CD1c-positive myeloid dendritic cell (primary cell): ENCODE results near the gene P2RX1.
"Not testable (repeated sequence)": the region's sequence is repeated elsewhere in the genome, so short reads cannot be mapped to it uniquely, and the experiment has no call there.

Experiments
- DNase-seq: peaks from one replicate; pipeline ENCODE4 v3.0.0-alpha.2; 2016; ENCODE audit errors: extremely low spot score

P2RX1 gene

DNA sequence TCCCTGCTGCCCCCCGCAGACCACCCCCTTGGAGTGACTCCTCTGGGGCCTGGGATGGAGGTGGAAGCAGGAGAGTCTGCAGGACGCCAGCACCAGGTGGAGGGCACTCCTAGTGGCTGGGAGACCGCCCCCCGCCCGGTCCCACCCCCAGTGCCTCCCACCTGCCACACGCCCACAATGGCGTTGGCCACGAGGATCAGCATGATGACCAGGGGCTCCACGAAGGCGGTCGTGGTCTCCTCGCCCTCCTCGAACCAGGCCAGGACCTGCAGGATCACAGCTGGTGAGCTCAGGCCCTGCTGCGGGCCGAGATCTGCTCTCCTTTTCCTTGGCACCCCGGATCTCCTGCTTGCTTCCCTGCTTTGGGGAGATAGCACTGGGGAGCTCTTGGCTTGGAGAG is 35.2 kb upstream of the P2RX1 start:
- no peak for DNase-seq

DNA sequence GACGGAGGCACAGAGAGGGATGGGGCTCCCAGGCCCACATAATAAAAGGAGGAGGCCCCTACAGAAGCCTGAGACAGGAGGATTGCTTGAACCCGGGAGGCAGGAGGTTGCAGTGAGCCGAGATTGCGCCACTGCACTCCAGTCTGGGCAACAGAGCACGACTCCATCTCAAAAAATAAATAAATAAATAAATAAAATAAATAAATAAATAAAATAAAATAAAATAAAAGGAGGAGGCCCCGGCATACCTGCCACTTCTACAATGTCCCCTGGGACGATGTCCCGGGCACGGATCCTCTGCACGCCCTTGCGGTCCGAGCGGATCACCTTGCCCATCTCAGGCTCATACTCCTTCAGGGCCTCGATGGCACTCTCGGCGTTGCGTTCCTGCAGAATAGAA is 34.7 kb upstream of the P2RX1 start:
- DNase-seq = no peak

DNA sequence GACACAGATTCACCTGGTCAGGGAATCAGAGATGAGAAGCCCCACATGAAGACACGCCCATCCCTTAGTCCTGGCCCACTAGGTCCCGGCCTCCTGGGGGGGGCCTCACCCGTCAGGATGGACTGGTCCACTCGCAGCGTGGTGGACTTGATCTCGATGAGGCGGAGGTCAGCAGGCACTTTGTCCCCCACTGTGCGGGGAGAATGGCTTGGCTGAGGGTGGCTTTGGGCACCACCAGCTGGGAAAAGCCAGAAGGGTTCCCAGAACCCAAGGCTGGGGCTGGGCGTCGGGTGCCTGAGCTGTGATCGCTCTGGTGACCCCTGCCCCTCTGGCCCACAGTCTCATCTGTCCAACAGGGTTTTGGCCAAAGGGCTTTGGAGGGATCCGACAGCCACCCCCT is 34.3 kb upstream of the P2RX1 start:
- DNase-seq = no peak

DNA sequence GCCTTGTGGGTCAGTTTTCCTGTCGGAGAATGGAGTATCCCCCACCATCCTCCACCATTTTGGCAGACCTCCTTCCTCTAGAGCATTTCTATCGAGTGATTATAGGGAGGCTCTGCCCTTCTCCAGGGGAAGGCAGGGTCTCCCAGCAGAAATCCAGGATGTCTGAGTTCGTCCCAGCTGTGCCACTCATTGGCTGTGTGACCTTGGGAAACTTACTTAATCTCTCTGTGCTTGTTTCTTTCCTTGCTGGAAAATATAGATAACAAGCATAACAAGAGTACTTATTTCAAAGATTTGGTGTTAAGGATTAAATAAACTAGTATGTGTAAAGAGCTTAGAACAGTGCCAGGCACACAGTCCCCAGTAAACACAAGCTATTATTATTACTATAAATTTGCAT is 33.2 kb upstream of the P2RX1 start:
- no peak for DNase-seq

DNA sequence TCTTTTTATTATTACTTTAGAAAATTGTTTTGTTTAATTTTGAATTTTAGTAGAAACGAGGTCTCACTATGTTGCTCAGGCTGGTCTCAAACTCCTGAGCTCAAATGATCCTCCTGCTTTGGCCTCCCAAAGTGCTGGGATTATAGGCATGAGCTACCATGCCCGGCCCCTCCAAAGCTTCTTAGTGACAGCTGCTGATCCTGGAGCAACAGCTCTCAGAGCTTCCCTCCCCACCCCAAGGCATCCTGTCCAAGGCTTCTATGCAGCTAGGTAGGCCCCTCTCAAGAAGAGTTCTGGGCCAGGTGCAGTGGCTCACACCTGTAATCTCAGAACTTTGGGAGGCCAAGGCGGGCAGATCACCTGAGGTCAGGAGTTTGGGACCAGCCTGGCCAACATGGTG is 32.3 kb upstream of the P2RX1 start:
- not testable (repeated sequence) for DNase-seq

DNA sequence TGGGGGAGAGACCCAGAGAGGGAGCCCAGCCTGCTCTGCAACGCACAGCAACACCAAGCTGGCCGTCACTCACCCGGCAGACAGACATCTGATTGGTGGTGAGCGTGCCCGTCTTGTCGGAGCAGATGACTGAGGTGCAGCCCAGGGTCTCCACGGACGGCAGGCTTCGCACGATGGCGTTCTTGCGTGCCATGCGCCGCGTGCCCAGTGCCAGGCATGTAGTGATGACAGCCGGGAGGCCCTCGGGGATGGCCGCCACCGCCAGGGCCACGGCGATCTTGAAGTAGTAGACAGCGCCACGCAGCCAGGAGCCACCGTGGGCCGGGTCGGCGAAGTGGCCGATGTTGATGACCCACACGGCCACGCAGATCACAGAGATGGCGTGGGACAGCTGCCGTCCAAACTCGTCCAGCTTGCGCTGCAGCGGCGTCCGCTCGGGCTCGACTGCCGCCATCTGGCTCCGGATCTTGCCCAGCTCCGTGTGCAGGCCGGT is 31.1 kb upstream of the P2RX1 start:
- no peak for DNase-seq

DNA sequence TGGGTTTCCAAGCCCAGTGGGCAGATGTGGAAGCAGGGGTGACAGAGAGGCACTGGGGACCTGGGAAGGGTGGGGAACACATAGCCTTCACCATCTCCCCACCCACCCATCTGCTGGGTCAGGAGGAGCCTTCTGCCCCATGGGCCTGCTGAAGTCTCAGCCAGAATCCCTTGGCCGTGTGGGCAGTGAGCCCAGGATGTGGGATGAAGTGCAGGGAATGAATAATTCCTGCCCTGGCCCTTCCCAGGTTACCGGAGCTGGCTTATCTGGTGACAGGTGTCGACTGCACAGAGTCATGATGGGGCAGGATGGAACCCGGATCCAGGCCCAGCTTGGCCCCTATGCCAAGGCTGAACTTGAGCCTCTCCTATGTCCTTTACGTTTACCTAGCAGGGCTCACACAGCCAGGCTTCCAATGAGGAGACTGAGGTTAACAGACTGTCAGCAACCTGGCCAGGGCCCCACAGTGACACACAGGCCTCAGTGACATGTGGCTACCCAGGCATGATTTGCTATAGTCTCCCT is 30.5 kb upstream of the P2RX1 start:
- DNase-seq = no peak

DNA sequence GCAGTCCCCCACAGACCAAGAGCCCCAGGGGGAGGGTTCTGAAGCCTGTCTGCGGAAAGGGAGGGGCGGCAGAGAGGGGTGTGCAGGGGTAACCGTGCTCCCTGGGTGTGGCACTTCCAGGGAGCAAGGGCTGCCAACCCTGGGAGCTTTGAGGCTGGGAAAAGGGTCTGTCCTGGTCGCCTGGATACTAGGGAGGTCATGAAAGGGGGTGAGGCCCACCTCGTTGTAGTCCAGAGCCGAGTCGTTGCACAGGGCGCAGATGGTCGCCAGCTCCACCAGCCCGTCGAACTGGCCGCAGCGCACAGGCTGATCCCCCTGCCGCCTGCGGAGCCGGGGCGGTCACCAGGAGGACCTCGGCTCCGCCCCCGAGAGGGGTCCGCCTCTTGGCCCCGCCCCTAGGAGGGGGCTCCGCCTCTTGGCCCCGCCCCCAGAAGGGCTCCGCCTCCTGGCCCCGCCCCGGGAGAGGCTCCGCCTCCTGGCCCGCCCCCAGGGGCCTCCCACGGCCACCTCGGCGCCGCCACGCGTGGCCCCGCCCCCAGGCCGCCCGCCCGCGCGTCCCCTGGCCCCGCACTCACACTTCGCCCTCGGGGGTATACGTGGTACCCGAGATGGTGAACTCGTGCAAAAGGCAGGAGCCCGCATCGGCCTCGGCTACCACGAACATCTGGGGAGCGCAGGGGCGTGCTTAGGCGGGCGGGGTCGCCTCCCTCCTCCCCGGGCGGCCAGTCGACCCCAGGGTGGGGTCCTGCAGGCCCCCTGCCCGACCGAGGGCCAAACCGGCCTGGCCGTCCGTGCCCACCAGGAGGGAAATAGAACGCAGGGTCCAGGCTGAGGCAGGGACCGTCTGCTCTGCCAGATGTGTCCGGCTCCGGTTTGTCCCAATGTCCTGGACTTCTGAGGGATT is 28.5 kb upstream of the P2RX1 start:
- DNase-seq = peak; percentile 8

DNA sequence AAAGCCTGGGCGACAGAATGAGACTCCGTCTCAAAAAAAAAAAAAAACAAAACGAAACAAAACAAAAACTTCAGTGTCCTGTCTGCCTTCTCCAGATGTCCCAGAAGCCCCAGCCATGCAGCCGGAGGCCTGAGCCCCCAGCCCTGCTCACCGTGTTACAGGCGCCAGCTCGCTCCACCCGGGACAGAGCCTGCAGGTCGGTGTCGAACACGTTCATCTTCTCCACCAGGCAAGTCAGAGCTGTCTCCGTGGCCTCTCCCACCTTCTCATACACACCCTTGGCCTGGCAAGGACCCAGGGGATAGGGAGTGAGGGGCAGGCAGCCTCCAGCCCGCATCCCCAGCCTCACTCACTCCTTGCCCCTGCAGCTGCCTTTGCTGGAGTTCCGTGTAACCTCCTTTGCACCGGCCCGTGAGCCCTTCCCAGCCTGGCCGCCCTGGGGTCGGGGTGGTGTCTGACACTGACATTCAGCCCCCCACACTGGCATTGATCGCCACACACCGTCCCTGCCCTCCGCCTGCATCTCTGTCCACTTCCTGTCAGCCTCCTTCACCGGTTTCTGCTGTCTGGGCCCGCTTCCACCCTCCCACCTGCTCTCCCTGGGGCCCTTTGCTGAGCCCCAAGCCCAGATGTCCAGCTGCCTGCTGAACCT is 27.1 kb upstream of the P2RX1 start:
- no peak for DNase-seq

DNA sequence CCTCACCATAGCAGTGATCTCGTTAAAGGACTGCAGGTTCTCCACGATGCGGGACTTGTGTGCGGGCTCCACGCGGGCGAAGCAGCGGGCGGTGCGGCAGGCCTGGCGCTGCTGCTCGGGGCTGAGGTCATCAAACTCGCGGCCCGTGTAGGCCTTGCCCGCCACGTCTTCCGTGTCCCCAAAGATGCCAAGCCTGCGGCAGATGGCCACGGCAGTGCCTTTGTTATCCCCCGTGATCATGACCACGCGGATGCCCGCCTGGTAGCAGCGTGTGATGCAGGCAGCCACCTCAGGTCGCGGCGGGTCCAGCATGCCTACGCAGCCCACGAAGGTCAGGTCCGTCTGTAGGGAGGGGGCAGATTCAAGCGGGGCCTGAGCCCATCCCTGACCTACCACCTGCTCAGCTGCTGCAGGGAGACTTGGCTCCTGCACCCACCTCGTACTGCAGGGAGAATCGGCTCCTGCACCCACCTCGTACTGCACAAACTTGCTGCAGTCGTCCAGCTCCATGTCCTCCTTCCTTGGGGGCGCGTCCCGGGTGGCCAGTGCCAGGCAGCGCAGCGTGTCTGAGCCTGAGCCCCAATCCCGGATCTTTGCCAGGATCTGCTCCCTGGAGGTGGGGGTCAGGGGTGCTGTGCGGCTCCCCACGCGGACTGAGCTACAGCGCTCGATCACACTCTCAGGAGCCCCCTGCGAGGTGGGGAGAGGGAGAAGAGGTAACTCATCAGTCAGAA is 24.9 kb upstream of the P2RX1 start:
- no peak for DNase-seq

DNA sequence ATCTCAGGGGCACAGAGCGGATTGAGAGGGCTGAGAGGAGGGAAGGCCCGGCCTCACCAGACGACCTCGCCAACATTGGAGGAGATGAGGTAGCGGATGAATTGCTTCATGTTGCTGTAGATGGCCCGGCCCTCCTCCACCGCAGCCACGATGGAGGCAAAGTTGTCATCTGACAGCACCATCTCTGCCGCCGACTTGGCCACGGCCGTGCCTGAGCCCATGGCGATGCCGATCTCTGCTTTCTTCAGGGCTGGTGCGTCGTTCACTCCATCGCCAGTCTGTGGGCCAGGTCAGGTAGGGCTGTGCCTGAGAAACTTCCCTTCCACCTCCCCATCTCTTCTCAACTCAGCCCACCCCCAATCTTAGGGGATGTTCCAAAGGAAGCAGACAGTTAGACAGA is 21.1 kb upstream of the P2RX1 start:
- no peak for DNase-seq

DNA sequence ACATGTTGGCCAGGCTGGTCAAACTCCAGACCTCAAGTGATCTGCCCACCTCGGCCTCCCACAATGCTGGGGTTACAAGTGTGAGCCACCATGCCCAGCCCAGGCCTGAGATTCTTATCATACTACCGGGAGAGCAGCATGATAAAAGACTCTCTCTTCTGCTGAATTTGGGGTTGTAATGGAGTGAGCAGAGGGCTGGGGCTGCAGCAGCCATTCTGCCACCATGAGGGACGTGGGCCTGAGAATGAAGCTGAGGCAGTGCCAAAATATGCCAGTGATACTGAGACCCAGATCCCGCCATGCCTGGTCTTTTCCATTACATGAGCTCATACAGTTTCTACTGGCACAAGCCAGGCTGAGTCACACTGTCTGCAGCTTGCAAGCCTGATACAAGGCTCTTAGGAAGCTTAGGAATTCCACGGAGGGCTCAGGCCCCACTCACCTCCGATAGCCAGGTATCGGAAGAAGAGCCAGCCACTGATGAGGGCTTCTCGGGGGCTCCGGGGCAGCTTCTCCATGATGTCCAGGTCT is 19.6 kb upstream of the P2RX1 start:
- DNase-seq = no peak

DNA sequence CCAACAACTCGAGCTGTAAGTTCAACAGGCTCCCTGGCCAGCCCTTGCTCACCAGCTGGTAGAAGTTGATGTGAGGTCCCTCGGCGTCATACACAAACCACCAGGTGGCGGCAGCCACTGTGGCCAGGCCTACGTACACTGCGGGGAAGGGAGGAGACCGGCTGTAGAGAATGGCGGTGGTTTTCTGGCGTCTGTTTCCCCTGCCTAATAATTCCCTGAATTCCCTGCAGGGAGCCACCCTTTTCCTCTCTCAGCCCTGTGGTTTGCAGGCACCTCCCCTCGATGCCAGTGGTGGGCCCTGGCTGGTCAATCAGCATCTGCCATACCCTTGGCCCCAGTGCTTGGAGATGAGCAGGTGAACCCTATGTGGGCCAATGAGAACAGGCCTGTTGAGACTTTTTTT is 18.9 kb upstream of the P2RX1 start:
- peak; percentile 65 for DNase-seq

DNA sequence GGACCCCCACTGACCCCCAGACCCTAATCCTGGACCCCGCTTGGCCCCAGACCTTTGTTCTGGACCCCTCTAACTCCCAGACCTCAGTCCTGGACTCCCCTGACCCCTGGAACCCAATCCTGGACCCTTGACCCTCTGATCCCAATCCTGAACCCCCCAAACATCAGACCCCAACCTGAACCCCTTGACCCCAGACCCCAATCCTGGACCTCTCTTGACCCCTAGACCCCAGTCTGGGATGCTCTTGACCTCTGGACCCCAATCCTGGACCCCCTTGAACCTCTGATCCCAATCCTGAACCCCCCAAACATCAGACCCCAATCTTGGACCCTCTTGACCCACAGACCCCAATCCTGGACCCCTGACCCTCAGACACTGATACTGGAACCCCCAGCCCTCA is 13.5 kb upstream of the P2RX1 start:
- DNase-seq = no peak

DNA sequence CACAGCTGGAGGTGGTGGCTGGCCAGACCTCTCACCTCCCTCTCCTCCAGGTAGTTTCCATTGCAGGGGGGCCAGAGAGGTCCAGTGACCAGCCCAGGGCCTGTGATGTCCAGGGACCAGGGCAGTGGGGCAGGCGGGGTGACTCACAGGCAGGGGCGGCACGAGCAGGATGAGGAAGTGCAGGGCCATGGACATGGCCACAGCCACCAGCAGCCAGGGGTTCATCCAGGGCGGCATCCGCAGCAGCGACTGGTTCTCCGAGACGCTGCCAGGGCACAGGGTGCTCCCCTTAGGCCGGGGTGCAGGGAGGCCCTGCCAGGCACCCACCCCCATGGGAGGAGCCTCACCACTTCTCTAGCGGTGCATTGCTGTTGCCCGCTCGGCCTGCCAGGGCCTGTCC is 12.9 kb upstream of the P2RX1 start:
- DNase-seq = peak; percentile 58

DNA sequence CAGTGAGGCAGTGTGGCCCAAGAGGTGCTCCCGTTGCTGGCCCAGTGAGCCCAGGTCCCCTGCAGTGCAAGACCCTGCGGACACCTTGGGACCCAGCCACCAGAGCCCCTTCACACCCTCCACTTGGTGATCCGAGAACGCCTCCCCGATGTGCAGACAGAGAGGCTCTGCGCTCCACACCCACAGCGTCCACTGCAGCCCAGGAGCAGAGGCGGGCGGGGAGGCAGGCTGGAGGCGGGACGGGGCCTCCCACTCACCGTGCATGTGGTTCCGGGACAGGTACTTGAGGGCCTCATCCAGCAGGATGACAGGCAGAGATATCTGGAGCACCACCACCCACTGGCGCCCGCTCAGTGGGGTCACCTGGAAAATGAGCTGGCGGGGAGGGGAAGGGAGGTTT is 12.1 kb upstream of the P2RX1 start:
- DNase-seq = no peak

DNA sequence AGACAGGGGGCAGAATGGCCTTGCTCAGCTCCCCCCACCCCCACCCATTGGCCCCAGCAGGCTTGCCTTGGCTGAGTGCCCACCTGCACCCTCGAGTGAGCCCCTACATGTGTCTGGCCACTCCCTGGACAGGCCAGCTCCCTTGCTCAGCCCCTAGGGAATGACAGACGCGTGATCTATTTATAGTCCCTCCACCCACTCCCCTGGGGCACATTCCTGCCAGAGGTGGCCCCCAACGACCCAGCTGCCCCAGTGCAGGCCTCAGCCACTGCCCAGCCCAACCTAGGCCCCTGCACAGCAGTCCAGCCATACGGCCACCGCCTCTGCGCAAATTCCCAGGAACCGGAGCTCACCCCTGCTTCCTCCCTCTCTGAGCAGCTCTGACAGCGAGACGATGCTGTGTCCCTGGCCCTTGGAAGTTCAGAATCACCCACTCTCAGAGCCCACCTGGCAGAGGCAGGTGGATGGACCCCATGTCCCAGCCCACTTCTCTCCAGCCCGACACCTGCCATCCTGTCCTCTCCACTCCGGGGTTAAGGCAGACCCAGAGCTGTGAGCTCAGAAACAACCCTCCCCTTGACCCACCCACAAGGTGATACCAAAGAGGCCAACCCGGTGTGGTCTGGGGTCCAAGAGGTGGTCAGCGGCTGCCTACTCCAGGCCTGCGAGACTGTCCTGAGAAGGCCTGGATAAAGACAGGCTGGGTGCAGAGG is 11.5 kb upstream of the P2RX1 start:
- no peak for DNase-seq

DNA sequence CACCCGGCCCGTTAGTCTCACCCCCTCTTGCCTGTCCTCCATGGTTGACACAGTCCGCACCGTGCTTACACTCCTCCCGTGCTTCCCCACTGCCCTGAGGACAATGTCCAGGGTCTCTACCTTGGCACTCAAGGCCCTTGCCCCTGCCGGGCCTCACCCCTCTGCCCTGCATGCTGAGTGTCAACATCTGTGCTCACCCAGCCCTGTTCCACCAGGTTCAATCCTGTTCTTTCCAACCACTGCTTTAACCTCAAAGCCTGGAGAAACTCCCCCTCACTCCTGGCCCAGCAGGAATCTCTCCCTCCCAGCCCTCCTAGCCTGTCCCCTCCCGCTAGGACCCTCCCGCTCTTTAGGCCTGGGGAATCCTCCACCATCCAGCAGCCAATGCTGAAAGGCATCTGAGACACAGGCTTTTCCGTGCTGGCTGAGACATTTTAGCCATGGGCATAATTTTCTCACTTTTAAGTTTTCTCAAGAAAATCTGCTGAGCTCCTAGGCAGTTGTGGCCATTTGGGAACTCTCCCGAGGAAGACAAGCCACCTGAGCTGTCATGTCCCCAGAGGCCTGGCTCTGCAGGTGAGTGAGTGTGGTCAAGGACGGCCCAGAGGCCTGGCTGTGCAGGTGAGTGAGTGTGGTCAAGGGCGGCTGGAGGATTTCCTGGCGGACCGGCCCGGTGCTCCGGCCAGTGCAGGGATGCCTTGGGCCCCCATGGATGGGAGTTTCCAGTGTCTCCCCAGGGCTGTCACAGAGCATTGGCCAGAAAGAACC is 10.8 kb upstream of the P2RX1 start:
- DNase-seq = no peak

DNA sequence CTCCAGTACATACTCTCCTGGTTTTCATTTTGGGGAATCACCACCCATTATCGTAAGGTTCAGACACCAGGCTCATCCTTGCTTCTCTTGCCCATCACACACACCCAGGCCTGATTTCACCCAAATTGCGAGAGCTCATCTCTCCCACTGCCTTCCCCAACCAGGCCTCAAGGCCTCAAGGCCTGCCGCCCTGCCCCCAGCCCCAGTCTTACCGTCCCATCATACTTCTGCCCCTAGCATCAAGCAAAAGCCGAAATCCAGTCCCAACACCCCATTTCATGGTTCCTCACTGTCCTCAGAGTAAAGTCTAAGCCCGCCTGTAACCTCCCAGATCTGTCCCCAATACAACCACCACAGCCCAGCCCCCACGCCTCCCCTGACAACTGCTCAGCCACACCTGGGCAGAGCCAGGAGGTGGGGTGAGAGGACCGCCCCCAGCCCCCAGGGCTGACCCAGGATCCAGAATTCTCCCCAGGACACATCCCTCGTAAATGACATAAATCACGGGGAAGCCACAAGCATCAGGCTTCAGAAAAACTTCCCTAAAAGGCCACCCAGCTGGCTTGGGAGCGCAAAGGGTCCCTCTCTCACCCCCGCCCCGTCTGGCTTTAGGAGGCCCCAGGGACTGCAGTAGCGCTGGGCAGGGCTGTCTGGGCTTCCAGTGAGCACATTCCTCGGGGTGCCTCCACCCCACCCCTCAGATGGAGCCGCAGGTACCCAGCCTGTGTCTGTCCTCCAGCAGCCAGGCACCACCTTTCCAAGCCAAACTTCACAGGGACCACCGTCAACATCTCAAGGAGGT is 9.6 kb upstream of the P2RX1 start:
- DNase-seq = no peak
